GM18517 (cell line): ENCODE data around the gene NHERF2.

Source experiments
- ATAC-seq: cut with Tn5 transposase; IDR thresholded peaks from one replicate; pipeline ENCODE4 v1.9.1; 2021; ENCODE audit warnings: mild to moderate bottlenecking, moderate library complexity; ENCODE audit not compliant: unreplicated experiment

NHERF2 gene

GRCh38 chr16:2056681-2057407 lies 30.1 kb downstream of the NHERF2 start:
- ATAC-seq, result no peak

GRCh38 chr16:2057438-2057837 lies 30.7 kb downstream of the NHERF2 start:
- no peak for ATAC-seq

GRCh38 chr16:2058420-2058819 lies 31.7 kb downstream of the NHERF2 start:
- no peak for ATAC-seq

GRCh38 chr16:2058872-2059271 lies 32.2 kb downstream of the NHERF2 start:
- ATAC-seq, result no peak

- ATAC-seq, result no peak
Measured at GRCh38 chr16:2060346-2060745, 33.6 kb downstream of the NHERF2 start.

GRCh38 chr16:2061023-2061422 lies 34.3 kb downstream of the NHERF2 start:
- no peak for ATAC-seq

- no peak for ATAC-seq
Measured at GRCh38 chr16:2061526-2061925, 34.8 kb downstream of the NHERF2 start.

GRCh38 chr16:2062801-2063200 lies 36.1 kb downstream of the NHERF2 start:
- ATAC-seq, result no peak

- no peak for ATAC-seq
Measured at GRCh38 chr16:2063861-2064260, 37.2 kb downstream of the NHERF2 start.

GRCh38 chr16:2064368-2064945 lies 37.8 kb downstream of the NHERF2 start:
- ATAC-seq, result no peak

- ATAC-seq, result no peak
Measured at GRCh38 chr16:2066139-2066538, 39.4 kb downstream of the NHERF2 start.

- no peak for ATAC-seq
Measured at GRCh38 chr16:2070576-2071453, 44.1 kb downstream of the NHERF2 start.

GRCh38 chr16:2071454-2072202 lies 44.9 kb downstream of the NHERF2 start:
- no peak for ATAC-seq

GRCh38 chr16:2072926-2073325 lies 46.2 kb downstream of the NHERF2 start:
- no peak for ATAC-seq

GRCh38 chr16:2074071-2074470 lies 47.4 kb downstream of the NHERF2 start:
- ATAC-seq, result no peak

- ATAC-seq, result no peak
Measured at GRCh38 chr16:2075631-2076030, 48.9 kb downstream of the NHERF2 start.

GRCh38 chr16:2076072-2076865 lies 49.6 kb downstream of the NHERF2 start:
- ATAC-seq, result no peak

GRCh38 chr16:2077016-2077415 lies 50.3 kb downstream of the NHERF2 start:
- no peak for ATAC-seq

GRCh38 chr16:2077696-2078095 lies 51.0 kb downstream of the NHERF2 start:
- ATAC-seq, result no peak

- no peak for ATAC-seq
Measured at GRCh38 chr16:2078096-2078495, 51.4 kb downstream of the NHERF2 start.
